NCI-H446 (cell line): Measurements from ENCODE around the gene ZNF302.
"Not testable (repeated sequence)": the region's sequence is repeated elsewhere in the genome, so short reads cannot be mapped to it uniquely, and the experiment has no call there.

Source experiments
- DNase-seq, 2 experiments: peaks; one replicate each; lab custom pipeline; 2025; lab: John Stamatoyannopoulos, UW

ZNF302 gene

GRCh38 chr19:34673590-34673989 lies 3.9 kb upstream of the ZNF302 start:
- no peak for DNase-seq

DNA sequence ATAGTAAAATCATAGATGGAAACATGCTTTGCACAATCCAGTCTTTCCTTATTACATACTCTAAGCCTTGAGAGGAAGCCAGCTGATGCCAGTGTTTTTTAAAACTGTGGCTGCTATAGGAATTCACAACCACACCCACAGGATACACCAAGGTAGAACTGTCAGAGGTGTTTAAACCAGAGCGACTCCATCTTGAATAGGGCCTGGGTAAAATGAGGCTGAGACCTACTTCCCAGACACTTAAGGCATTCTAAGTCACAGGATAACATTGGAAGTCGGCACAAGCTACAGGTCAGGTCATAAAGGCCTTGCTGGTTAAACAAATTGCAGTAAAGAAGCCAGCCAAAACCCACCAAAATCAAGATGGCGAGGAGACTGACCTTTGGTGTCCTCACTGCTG lies 2.2 kb upstream of the ZNF302 start:
- DNase-seq = no peak

DNA sequence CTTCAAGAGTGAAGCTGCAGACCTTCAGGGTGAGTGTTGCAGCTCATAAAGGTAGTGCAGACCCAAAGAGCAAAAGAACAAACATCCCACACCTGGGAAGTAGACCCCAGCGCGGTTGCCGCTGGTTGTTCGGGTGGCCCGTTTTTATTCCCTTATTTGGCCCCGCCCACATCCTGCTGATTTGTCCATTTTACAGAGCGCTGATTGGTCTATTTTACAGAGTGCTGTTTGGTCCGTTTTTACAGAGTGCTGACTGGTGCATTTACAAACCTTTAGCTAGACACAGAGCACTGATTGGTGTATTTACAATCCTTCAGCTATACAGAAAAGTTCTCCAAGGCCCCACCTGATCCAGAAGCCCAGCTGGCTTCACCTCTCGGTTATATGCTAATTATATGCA lies 1.6 kb upstream of the ZNF302 start:
- DNase-seq = no peak

DNA sequence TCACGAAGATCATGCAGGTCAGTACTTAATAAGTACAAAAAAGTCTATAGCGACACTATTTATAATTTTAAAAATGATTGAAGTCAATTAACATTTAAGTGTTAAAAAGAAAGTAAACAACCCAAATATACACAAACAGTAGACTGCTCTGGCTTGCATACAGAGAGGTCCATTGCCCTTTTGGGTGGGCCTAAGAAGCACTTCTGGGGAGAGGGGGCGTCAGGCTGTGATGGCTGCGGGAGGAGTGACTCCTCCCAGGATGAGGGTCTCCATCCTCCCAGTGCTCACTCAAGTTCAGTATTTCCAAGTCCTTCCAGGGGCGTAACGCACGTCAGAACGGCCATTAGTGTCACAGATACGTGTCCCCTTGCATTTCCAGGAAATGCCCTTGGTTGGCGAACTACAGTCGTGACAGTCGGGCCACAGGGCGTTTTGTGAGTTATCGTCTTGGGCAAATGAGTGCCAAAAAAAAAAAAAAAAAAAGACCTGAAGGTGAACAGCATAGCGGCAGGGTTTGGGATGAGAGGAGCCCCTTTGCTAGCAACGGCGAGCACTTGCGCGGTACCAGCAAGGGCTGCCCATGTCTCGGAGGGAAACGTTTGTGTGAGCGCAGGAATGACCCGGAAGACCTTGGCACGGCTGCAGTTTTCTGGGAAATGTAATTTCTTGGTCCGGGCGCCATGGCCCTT lies 637 bp upstream of the ZNF302 start, which contains the start of gene SCGB2B2:
TSS of gene SCGB2B2 (minus strand) at position 463 of the 689 bp plus-strand sequence. CDS start 82,596 bp downstream, outside the sequence.
- peak; percentile 89 to 93 for DNase-seq

DNA sequence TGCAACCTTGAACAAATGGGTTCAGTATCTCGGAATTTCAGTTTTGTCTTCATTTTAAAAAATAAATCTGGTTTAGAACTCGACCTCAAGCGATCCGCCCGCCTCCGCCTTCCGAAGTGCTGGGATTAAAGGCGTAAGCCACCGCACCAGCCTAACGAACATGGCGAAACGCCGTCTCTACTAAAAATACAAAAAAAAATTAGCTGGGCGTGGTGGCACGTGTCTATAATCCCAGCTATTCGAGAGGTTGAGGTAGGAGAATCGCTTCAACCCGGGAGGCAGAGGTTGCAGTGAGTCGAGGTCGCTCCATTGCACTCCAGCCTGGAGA lies 571 bp downstream of the ZNF302 start:
- DNase-seq = no peak

GRCh38 chr19:34678421-34678820 lies 943 bp downstream of the ZNF302 start:
- no peak for DNase-seq

DNA sequence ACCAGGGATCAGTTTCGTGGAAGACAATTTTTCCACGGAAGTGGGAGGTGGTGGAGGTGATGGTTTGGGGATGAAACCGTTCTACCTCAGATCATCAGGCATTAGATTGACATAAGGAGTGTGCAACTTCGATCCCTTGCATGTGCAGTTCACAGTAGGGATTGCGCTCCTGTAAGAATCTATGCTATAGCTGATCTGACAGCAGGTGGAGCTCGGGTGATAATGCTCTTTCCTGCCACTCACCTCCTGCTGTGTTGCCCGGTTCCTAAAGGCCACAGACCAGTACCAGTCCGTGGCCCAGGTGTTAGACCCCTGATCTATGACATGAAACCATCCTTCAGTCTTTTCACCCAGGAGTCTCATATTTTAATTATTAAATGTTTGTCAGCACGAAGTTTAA lies 4.0 kb downstream of the ZNF302 start:
- no peak for DNase-seq

- DNase-seq = not testable (repeated sequence)
These were observed 7.8 kb downstream of the ZNF302 start for GRCh38 chr19:34685266-34685665.

GRCh38 chr19:34686455-34686854 lies 9.0 kb downstream of the ZNF302 start:
- DNase-seq = no peak

- DNase-seq = no peak
These were observed 9.9 kb downstream of the ZNF302 start for GRCh38 chr19:34687348-34687747.

DNA sequence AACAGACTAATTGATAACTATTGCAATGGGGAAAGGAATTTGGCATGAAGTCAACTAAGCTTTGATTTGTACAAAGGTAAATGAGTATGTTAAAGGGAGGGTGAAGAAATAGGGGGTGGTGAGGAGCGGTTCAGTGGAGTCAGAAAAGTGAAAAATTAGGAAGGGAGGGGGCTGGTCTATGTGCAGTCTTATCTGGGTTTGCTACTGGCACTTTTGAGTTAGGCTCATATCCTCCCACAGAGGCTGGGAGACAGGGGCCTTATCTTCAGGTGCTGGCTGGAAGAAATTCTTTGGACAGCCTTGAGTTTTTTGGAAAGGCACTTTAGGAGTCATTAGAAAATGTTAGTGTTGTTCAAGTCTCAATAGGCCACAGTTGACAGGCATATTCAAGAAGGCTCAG lies 11.1 kb downstream of the ZNF302 start:
- no peak for DNase-seq

GRCh38 chr19:34690372-34690771 lies 12.9 kb downstream of the ZNF302 start:
- no peak for DNase-seq

DNA sequence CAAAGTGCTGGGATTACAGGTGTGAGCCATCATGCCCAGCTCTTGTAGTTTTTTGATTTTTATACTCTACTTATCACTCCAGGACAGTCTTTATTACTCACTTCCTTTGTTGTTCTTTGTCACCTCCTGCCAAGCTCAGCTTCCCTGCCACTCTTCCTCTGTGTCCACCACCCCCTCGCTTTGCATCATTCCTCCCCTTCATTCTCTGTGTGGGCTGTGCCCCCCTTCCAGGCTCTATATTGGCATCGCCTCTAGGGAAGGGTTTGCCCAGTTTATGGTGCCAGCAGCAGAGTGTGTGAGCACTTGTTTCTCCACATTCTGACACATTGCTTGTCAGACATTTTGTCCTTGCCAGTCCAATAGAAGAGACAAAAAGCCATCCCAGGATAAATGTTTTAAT lies 15.1 kb downstream of the ZNF302 start:
- DNase-seq = no peak

DNA sequence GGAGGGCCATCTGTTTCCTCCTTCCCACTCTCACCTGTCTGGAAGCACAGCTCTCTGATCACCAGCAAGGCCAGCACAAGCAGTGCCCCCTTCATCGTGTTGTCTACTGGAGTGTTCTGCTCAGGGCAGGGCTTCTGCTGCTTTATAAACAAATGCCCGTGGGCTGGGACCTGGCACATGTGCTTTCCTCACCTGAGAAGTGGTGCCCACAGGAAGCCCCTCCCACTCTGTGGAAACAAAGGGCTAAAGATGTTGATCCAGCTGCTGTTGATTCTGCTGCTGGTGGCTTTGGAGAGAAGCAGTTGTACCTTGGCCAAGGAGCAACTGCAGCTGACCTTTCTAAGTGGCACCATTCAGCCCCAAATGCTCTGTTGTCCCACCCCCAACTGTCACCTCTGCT lies 30.2 kb downstream of the ZNF302 start:
- no peak for DNase-seq

- no peak for DNase-seq
These were observed 34.4 kb downstream of the ZNF302 start for GRCh38 chr19:34711890-34712289.

- DNase-seq = peak; percentile 65 to 86
These were observed 35.1 kb downstream of the ZNF302 start for GRCh38 chr19:34712395-34713261.

DNA sequence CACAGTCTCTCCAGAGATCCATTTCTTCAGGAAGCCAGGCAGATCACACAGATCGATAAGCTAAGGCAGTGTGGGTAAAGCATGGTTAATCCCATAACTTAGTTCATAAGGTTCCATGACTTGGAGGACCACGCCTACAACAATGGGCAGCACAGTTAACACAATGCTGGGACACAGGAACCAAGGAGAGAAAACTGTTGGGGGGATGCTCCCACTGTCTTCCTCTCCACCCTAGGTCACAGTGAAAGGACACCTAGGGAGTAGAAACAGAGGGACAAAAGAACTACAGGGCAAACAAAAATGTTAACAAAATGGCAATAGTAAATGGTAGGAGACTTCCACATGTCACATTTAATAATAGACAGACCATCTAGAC lies 35.8 kb downstream of the ZNF302 start:
- no peak for DNase-seq

DNA sequence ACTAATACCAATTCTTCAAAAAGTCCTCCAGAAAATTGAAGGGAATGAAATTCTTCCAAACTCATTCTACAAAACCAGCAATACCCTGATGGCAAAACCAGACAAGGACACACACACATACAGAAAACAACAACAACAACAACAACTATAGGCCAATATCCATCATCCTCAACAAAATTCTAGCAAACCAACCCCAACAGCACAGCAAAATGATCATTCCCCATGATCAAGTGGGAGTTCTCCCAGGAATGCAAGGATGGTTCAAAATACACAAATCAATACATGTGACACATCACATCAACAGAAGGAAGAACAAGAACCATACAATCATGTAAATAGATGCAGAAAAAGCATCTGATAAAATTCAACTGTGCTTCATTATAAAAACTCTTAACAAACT lies 37.9 kb downstream of the ZNF302 start:
- no peak for DNase-seq

DNA sequence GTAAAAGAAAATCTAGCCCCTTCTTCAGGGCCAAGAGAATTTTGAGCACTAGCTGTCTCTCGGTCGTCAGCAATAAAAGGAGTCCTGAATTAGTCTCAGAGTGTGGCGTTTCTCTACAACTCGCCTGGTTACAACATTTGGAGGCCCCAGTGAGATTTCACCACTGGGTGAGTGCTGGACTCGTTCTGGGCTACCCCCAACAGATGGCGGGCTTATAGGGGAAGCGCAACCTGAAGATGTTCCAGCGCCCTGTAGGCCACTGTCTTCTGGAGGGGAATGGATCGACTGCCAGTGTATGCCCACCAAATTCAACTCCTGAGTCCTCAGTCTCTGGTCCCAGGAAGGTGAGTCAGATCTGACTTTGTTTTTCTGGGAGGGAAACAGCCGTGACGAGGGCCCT lies 44.9 kb downstream of the ZNF302 start:
- no peak for DNase-seq

GRCh38 chr19:34725400-34725799 lies 47.9 kb downstream of the ZNF302 start:
- no peak for DNase-seq

- DNase-seq = no peak
These were observed 53.7 kb downstream of the ZNF302 start for GRCh38 chr19:34731019-34731829.

DNA sequence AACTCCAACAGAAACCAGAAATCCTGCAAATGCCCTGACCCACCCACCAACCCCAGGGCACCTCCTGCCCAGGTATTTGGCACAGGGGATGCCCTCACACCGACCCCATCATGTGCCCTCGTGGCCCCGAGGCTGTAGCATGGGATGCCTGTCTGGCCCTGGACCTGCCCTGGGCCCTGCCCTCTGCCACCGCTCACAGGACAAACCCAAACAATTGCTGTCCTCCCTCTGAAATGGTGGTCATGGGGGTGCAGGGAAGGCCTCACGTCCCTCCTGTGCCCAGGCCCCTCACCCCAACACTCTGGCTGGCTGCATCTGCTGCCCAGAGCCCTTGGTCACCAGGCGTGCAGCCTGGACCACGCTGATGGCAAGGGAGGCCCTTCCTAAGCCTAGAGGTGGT lies 54.5 kb downstream of the ZNF302 start:
- no peak for DNase-seq
